Ovary (tissue), 3 donors: ENCODE data around the gene PLEKHN1.

Experiments
- POLR2A ChIP-seq: fragments of 450-650 bp; IDR thresholded peaks from one replicate; pipeline ENCODE4 v1.6.1; 2017; ENCODE audit warnings: antibody characterized with exemption, mild to moderate bottlenecking, moderate library complexity
- TF ChIP-seq, protein P1 (sequence below), 3 donors: fragments of 450-650 bp in 2 of 3; fragments of 200-600 bp in 1 of 3; IDR thresholded peaks; one replicate each; pipeline versions ENCODE4 v1.5.1 to v1.8.0; 2016 to 2022; ENCODE audit warnings: antibody characterized with exemption in 3 of 3, mild to moderate bottlenecking in 1 of 3
- donor health status: DM: no; HTN: no; CAD: no.

DNA sequence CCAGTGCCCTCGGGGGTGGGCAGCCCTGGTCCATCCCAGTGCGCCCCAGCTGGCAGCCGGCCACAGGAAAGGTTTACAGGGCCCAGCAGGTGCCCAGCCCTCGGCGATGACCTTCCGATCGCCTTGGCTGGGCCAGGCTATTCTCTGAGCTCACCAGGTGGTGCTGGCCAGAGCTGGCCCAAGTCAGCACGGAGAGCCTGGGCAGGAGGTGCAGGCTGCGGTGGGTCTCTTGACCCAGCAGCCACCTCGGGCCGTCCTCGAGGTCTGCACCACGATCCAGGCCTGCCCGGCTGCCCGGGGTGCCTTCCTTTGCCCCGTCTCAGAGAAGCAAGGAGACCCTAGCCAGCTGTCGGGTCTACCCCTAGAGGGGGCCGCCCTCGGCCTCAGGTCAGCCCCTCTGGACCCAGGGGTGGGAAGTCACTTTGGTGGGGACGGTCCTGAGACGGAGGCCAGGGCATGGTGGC lies 15.2 kb downstream of the PLEKHN1 start:
- TF ChIP-seq, protein P1, sequence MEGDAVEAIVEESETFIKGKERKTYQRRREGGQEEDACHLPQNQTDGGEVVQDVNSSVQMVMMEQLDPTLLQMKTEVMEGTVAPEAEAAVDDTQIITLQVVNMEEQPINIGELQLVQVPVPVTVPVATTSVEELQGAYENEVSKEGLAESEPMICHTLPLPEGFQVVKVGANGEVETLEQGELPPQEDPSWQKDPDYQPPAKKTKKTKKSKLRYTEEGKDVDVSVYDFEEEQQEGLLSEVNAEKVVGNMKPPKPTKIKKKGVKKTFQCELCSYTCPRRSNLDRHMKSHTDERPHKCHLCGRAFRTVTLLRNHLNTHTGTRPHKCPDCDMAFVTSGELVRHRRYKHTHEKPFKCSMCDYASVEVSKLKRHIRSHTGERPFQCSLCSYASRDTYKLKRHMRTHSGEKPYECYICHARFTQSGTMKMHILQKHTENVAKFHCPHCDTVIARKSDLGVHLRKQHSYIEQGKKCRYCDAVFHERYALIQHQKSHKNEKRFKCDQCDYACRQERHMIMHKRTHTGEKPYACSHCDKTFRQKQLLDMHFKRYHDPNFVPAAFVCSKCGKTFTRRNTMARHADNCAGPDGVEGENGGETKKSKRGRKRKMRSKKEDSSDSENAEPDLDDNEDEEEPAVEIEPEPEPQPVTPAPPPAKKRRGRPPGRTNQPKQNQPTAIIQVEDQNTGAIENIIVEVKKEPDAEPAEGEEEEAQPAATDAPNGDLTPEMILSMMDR (IDR thresholded peaks at IDR 0.05) = no peak
- no peak for TF ChIP-seq POLR2A
